GM19397 (cell line): ENCODE data around the gene NF2.

ENCODE experiments used
- ATAC-seq: cut with Tn5 transposase; IDR thresholded peaks from one replicate; pipeline ENCODE4 v1.9.1; 2021; ENCODE audit warnings: mild to moderate bottlenecking, moderate library complexity; ENCODE audit not compliant: unreplicated experiment

NF2 gene

DNA sequence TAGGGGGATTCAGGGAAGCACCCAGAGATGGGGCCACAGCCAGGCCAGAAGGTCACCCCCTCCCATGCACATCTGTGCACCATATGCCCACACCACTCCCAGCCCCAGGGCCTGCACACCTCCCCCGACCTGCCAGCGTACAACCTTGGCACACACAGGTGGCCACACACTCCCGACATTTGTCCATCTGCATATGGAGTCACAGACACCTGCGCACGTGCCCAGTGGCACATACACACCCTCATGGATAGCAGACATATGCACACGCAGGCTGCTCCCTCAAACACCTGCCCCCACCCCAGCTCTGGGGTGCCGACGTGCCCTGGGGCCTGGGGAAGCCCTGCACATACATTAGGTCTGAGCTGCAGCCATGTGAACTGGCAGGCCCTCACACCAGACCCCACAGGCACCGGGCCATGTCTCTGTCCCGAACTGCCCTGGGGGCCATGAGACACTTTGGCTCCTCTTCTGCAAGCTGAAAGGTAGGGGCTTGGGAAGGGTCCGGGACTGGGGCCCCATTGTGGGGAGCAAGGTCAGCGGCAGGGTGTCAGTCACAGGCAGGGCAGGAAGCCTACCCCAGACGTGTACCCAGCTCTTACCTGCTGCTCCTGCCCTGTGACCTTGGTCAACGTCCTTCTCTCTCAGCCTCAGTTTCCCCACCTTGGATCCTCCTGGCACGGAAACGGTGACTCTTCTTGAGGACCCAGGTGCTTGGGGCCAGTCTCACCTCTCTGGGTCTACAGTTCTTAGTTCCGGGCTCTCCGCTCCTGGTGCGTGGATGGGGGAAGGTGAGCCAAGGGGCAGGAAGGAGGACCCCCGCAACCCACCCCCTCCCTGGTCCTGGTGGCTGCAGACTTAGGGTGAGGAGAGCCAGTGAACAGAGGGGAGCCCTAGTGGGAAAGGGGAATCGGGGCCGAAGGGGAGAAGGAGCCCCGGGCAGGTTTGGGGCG lies 115.8 kb downstream of the NF2 start:
- no peak for ATAC-seq

DNA sequence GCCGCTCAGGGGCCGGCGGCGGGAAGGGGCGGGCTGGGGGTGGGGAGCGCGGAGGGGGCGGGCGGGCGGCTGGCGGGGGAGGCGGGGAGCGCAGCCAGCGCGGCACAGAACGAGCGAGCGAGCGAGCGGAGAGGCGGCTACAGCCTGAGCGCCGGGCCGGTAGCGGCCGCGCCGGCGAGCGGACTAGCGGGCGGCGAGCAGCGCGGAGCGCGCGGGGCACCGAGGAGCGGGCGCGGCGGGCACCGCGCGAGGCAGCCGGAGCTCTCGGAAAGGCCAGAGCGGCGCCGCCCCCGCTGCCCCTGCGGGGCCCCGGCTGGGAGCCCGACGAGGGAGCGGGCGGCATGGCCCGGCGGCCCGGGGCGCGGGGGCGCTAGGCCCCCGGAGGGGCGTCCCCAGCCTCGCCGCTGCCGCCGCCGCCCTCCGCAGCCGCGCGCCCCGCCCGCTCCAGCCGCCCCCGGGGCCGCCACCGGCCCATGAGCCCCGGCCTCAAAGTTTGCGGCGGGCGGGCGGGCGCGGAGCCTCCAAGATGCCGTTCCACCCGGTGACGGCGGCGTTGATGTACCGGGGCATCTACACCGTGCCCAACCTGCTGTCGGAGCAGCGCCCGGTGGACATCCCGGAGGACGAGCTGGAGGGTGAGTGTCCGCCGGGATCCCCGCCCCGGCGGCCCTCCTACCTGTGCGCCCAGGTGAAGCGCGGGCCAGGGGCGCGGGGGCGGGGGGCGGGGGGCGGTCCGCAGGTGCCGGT lies 116.6 kb downstream of the NF2 start, which contains the start of gene CABP7:
CABP7 (plus strand) TSS at position 105 of the 747 bp plus-strand sequence; CDS start at position 527, 422 bp downstream.
- ATAC-seq: no peak

DNA sequence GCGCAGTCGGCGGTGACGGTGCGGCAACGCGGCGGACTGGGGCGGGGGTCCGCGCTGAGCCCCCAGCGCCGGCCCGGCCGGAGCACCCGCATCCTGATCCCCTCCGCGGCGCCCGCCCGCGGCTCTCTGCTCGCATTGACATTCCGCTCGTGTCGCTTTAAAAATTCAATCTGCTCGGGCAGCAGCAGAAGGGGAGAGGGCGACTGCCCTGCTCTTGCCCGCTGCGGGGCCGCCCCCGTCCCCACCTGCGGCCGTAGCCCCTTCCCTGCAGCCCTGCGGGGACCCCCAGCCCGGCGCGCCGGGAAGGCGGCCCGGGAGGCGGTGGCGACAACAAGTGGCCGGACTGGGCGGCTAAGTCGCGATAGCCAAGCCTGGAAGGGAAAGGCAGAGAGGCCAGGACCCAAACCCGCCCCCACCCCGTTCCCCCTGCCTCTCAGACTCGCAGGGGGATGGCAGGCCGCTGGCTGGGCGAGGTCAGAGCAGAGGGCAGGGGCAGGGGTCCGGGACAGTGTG lies 117.4 kb downstream of the NF2 start:
- no peak for ATAC-seq

DNA sequence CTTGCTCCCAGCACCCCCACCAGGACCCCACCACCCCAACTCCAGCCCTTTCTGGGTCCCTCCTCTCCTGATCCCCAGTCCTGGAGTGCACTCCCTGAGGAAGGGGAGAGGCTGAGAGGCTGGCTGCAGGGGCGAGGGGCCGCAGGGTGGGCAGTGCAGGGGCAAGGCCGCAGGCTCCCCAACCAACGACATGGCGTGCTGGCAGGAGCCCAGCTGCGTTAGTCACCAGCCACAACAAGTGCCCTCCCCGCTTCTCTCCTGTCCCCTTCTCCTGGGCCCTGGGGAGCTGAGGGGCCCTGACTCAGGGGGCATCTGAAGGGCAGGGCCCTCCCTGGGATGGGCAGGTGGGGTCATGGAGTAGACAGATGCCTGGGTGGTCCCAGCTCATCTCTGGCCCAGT lies 118.7 kb downstream of the NF2 start:
- ATAC-seq: no peak

DNA sequence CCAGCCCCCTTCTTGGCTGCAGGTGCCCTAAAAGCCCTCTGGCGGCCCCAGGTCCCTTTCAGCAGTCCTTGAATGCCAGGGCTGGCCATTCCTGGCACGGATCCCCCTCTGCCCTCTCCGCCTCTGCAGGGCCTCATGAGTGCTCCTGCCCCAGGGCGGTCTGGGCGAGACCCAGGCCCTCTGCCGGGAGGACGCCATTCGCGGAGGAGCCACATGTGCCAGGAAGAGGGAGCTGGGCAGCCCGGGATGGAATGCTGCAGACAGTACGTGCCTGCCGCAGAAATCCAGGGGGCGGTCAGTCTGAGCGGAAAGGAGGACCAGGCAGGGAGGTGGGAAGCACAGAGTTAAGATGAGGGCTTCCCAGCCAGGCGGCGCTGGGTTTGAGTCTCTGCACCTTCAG lies 119.2 kb downstream of the NF2 start:
- no peak for ATAC-seq

DNA sequence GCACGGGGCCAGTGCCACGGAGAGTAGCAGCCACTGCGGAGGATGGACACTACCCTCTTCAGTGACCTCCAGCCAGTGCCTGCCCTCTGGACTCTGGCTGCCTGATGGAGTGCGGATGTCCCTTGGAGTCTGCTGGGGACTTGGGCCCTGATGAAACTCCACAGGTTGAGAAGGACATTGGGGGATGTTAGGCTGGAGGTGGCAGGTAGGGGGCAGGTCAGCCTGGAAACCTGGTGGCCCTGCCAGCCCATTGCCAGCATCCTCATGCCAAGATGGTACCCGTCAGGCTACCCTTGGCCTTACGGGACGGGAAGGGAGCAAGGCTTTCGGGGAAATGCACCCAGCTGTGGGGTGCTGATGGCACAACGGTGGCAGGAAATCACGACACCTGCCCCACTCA lies 120.3 kb downstream of the NF2 start:
- ATAC-seq: no peak

DNA sequence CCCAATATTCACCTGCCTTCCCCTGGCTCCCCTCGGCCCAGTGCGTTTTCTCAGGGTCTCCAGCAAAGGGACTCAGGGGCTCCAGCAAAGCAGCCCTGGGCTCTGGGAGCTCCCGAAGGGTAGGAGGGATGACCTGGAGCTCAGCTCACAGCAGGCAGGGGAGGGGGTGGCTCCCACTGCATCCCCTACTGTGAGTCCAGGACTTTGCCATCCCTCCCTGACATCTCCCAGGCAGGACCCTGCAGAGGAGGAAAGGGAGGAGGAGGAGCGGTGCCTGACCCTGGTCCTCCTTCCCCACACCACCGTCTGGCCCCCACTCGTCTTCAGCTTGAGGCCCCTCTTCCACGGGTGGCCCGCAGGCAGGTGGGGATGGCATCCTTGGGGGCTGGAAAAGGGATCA lies 121.4 kb downstream of the NF2 start:
- no peak for ATAC-seq

DNA sequence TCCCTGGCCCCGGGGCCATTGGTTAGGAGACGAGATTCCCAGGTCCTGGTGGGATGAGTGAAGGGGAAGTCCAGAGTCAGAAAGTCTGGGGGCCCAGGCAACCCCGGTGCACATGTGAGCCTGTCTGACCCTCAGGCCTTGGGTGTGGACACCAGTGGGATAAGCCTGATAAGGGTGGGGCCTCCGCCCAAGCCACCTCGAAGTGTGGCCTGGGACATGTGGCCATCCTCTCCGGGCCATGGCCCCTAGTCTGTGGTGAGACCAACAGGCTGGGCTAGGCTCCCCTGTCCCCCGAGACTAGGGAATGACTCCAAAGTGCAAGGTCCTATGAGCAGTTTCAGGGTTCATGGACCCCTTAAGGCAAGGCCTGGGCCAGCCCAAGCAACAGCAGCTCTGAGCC lies 122.7 kb downstream of the NF2 start:
- ATAC-seq: no peak

DNA sequence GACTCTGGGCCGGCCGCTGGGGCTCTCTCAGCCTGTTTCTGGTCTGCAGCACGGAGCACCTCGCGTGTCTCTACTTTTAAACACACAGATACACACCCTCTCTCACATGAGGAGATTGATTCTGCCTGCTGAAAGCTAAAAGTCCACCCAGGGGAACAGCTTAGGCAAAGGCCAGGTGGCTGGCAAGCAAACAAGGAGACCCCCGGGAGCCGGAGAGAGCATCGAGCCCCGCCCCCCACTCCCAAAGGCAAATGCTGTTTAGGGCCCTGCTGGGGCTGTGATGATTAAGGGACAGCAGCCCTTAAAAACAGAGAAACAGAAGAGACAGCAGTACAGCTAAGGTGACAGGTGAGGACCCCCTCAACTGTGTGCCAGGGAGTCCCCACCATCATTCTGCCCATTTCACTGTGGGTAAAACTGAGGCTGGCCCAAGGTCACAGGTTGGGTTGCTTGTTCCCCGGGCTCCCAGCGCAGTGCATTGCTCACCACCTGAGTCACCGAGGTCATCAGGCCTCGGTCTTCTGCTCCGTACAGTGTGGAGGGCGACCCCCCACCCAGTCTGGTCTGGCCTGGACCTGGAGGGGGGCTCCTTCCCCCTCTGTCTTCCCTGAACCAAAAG lies 123.2 kb downstream of the NF2 start:
- ATAC-seq: no peak

DNA sequence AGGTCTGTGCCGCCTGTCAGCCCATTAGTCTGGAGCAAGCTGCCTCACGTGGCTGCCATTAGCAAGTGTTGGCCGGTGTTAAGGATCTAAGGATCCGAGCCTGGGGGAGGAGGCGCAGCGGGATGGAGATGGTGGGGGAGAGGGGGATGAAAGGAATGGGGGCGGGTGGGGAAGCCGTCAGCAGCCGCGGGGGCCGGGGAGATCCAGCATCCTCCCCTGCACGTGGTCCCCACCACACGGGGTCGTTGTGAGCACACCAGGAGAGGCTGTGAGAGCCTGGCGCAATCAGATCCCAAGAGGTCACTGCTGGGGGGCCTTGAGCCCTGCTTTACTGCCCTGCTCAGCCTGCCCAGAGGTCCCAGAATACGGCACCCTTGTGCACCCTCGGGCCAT lies 123.7 kb downstream of the NF2 start:
- ATAC-seq: no peak

DNA sequence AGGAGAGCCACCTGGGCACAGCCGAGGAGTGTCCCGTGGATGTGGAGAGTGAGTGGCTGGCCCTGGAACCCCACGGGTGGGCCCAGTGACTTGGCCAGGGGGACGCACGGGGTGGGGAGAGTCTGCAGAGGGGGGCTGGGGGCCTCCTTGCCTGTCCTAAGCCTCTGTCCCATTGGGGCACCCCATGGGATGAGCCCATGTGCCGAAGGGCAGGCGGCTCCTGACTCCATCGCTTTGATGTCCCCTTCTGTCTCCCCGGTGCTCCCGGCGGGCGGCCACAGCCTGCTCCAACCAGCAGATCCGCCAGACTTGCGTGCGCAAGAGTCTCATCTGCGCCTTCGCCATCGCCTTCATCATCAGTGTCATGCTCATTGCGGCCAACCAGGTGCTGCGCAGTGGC lies 125.7 kb downstream of the NF2 start:
- ATAC-seq: no peak

DNA sequence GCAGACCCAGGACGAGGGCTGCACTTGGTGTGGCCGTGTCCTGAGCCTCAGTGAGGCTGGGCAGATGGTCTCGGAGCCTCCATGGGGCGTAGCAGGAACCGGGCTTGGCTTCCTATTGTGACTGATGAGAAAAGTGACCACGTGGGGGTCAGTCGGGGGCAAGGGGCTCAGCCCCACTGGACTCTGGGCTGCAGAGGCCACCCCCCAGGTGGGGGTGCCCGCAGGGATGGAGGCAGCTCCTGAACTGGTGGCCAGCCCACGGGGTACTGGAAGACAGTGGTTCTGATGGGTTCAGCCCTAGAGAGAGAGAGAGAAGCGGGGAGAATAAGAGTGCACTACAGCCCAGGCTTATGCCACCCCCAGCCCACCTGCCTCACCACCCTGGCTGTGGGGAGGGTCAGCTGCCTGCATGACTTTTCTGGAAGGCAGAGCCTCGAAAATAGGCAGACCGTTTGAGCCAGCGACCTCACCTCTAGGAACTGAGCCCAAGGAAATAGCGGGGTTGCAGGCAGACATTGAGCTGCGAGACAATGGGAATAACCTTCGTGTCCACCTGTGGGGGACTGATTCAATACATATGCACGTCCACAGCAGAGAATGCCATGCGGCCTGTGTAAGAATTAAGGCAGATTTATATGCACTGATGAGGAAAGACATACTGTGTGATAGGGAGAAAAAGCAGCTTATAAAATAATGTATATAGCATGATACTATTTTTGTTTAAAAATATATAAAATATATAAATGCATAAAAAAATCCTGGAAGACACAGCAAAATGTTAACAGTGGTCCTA lies 127.8 kb downstream of the NF2 start:
- no peak for ATAC-seq

DNA sequence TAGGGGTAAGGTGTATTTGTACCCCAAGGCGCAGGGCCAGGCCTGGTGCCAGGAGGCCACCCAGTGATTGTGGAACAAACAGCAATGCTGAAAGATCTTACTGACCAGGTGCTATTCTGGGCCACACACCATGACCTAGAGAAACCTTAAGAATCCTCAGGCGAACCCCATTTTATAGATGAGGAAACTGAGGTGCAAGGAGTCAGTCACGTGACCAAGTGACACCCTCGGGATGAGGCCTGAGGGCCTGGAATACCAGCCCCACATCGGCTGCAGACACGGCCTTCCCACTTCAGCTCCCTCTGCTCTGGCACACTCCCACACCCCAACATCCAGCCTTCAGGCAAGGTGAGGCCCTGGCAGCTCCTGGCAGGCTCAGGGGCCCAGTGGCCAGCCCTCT lies 129.4 kb downstream of the NF2 start:
- ATAC-seq: no peak

DNA sequence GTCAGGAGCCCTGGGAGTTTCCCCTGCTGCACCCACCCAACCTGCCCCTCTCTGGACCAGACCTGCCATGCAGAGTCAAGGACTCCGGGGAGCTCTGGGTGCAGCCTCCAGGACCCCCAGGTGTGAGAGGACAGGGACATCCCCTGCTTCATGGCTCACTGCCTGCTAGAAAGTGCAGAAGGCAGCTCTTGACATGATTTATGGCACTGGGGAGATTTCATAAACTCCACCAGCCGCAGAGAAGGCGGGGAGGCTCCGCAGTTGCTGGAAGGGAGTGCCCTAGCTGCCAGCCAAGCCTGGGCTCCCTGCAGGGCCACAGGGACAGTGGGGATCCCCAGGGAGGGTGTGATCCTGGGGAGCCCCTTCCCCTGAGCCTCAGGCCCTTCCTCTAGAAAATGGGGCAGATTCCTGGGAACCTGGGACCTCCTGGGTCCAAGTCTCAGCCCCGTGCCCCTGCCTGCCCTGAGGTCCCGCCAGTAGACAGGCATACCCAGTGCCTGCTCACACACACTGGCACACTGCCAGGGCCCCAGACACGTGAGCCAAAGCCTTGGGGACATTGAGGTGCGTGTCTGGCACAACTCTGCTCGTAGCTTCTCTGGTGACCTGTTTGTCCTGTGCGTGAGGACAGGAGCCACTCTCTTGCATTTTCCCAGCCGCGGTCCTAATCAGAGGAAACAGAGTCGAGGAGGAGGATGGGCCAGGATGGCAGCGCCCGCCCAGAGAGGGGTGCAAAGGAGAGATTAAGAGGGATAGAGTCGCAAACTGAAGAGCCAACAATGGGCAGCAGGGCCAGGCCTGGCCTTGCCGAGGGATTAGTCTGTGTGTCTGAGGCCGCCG lies 130.1 kb downstream of the NF2 start:
- ATAC-seq: no peak

DNA sequence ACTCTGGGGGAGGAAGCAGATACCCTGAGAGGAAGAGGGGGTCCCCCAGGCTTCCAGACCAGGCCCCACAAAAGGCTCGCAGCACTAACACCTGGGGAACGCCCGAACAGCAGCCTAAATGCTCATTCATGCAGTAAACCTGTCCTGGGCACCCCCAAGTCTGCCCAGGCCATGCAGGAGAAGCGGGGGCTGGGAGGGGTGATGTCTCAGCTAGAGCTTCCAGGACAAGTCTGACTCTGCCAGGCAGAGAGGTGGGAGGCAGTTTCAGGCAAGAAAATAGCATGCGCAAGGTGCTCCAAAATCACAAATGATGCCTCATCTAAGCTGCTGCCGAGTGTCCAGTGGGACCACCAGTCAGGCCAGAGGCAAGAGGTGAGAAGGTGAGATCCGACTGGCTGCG lies 131.0 kb downstream of the NF2 start:
- ATAC-seq: no peak

DNA sequence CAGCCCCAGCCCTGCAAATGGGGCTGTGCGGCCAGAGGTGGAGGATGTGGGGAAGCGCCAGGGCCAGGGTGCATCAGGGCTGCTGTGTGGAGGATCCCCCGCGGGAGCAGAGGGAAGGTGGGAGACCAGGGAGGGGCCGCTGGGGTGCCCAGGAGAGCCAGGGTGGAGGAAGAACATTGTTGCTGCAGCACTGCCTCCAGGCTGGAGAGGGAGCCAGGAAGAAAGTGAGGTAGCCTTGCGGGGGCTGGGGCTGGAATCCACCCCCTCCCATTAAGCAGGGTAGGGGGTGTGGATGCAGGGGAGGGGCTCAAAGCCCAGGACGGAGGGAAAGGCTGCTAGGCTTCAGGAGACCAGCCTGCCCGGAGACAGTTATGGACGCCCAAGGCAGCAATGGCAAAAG lies 131.4 kb downstream of the NF2 start:
- no peak for ATAC-seq

DNA sequence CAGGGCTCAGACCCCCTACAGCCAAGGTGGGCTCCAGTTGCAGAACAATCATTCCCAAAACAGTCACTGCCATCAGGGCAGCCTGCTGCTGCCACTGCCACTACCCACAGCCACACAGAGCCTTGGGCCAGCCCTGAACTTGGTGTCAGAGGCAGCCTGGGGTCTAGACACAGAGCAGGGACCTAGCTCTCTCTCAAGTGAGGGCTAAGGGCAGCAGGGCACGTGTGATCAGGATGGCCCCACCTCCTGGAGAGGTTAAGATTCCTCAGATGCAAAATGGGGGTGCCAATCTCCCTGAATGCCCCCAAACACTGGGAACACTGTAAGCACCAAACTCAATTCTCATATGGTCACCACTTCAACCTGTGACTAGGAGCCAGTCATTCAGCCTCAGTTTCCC lies 132.0 kb downstream of the NF2 start:
- ATAC-seq: no peak

DNA sequence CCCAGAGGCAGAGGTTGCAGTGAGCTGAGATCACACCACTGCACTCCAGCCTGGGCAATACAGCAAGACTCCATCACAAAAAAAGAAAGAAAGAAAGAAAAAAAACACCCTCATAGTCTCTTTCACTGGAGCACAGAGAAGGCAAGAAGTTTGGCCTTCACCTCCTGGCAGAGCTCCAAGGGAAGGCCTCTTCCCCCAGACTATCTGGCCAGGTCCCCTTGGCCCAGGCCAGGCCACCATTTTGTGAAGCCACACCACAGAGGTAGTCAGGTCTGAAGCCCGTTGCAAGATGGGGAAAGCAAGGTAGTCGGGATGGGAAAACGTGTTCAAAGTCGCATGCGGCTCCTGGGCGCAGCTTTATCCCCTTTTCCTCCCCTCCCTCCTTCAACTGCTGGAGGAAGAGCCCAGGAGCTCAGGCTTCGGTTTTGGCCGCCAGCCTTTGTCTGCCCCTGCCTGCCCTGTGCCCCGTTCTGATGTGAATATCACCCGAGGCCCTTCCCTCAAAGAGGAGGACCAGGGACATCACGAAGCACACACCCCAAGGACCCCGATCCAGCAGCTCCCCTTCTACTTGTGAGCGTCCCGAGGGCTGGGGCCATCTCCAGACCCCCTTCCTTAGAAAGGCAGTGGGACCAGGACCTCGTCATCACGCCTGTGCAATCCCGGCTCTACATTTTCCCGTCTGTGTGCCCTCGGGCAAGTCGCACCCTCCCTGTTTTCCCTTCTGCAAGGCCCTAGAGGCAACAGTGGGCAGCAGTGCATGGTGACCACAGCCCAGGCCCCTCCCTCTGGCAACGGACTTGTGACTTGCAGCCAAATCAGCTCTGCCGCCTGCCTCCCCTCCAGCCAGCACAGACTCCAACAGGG lies 134.1 kb downstream of the NF2 start:
- no peak for ATAC-seq
